K562 (cell line): ENCODE results near the gene CEP41.

ENCODE experiments used
- CBX1 ChIP-seq: sonication (generic); IDR thresholded peaks from 2 replicates; pipeline ENCODE4 v1.6.1; 2016; ENCODE audit warnings: antibody characterized with exemption, low read depth, mild to moderate bottlenecking
- DMBX1 ChIP-seq: fragments of 250-450 bp; sonication (Bioruptor Pico); IDR thresholded peaks from 2 replicates; pipeline ENCODE4 v1.8.0; 2022; ENCODE audit warnings: inconsistent platforms, mild to moderate bottlenecking, moderate library complexity, borderline replicate concordance
- IRF9 ChIP-seq: fragments of 450-650 bp; IDR thresholded peaks from 2 replicates; pipeline ENCODE4 v1.6.1; 2016; ENCODE audit warnings: missing biosample characterization, missing genetic modification characterization
- NCOR1 ChIP-seq: fragments of 450-650 bp; IDR thresholded peaks from 2 replicates; pipeline ENCODE4 v1.6.1; 2016; ENCODE audit warnings: mild to moderate bottlenecking, moderate library complexity
- SIX5 ChIP-seq, 2 experiments: IDR thresholded peaks; 2 replicates each; pipeline ENCODE4 v1.6.1; 2011; ENCODE audit warnings: low read length in 2 of 2, borderline replicate concordance in 1 of 2, low read depth in 1 of 2, mild to moderate bottlenecking in 1 of 2, moderate library complexity in 1 of 2; ENCODE audit not compliant: insufficient read depth in 1 of 2
- SPI1 ChIP-seq: IDR thresholded peaks from 2 replicates; pipeline ENCODE4 v1.6.1; 2011; ENCODE audit warnings: low read depth, low read length, control low read depth, borderline replicate concordance
- ZKSCAN8 ChIP-seq: fragments of 200-800 bp; sonication (Bioruptor generic); IDR thresholded peaks from 2 replicates; pipeline ENCODE4 v1.6.1; 2016; ENCODE audit warnings: missing genetic modification characterization, missing compliant biosample characterization
- TF ChIP-seq, protein P1 (sequence below): fragments of 250-450 bp; sonication (Bioruptor Pico); IDR thresholded peaks from 2 replicates; pipeline ENCODE4 v1.5.0; 2020; ENCODE audit warnings: mild to moderate bottlenecking, borderline replicate concordance

DNA sequence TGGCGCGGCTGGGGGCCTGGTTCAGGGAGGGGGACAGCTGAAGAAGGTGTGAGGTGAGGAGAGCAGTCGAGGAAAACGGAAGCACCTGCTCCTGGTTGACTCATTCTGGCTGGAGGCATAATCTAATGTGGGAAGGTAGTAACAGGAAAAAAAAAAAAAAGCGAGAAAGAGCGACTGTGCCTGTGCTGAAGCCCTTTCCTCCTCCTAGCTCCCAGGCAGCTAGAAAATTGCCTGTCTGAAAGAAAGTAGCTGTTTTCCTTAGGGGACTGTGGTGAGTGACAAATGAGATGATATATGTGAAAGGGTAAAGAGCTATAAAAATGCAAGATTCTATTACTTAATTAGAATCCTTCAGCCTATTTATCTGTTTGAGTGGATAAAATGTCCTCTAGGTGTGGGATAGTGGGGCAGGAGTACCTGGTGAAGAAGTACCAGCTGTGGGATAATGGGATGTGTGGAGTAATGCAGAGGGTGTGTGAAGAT, 46.2 kb upstream of the CEP41 start:
- TF ChIP-seq DMBX1 (no peak), CBX1 (no peak), NCOR1 (no peak), ZKSCAN8 (CRISPR knock-in tag) (no peak), IRF9 (tag) (no peak), SIX5 (IDR thresholded peaks at IDR 0.05; ENCODE audit: borderline replicate concordance in 1 of 2, insufficient read depth in 1 of 2, low read depth in 1 of 2, low read length in 2 of 2) (no peak), SPI1 (no peak)
- TF ChIP-seq, protein P1, sequence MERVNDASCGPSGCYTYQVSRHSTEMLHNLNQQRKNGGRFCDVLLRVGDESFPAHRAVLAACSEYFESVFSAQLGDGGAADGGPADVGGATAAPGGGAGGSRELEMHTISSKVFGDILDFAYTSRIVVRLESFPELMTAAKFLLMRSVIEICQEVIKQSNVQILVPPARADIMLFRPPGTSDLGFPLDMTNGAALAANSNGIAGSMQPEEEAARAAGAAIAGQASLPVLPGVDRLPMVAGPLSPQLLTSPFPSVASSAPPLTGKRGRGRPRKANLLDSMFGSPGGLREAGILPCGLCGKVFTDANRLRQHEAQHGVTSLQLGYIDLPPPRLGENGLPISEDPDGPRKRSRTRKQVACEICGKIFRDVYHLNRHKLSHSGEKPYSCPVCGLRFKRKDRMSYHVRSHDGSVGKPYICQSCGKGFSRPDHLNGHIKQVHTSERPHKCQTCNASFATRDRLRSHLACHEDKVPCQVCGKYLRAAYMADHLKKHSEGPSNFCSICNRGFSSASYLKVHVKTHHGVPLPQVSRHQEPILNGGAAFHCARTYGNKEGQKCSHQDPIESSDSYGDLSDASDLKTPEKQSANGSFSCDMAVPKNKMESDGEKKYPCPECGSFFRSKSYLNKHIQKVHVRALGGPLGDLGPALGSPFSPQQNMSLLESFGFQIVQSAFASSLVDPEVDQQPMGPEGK (CRISPR knock-in tag), result no peak
